Measurements from ENCODE around the gene PAM.

- TF ChIP-seq POLR2AphosphoS5 (IDR thresholded peaks at IDR 0.05; ENCODE audit: borderline replicate concordance, low read depth, low read length), result no peak
- no peak for TF ChIP-seq EZH2 (IDR thresholded peaks at IDR 0.05)
- no peak for TF ChIP-seq FOXP2 (optimal IDR thresholded peaks at IDR 0.05; ENCODE audit: control extremely low read depth, extremely low read length, insufficient read depth)
These were observed 203.9 kb downstream of the PAM start for GRCh38 chr5:102959055-102959454.
